ENCODE results near the gene SRA1. TPM values are rescaled to one million over a fixed set of nuclear protein-coding genes. Genes with fewer than 3 reads are reported as not detected.
A peak's percentile ranks its signal among the peaks of the same experiment; 100 is the strongest.

Gene SRA1
- total RNA-seq, 1 donor = 29.6 TPM

- H3K4me3 ChIP-seq (ENCODE audit: low read depth, low read length) = no peak overlapping the region
- no peak for DNase-seq (ENCODE audit: low read depth)
- TF ChIP-seq CTCF (IDR thresholded peaks at IDR 0.05; ENCODE audit: insufficient read depth, low read length) = no peak
Observed at GRCh38 chr5:140561753-140562523, 4.7 kb upstream of the SRA1 start.

- no peak overlapping the region for H3K4me3 ChIP-seq (ENCODE audit: low read depth, low read length)
- no peak for TF ChIP-seq CTCF (IDR thresholded peaks at IDR 0.05; ENCODE audit: insufficient read depth, low read length)
- DNase-seq (ENCODE audit: low read depth) = no peak
Observed at GRCh38 chr5:140560227-140560626, 3.0 kb upstream of the SRA1 start.

GRCh38 chr5:140558542-140558941 lies 1.3 kb upstream of the SRA1 start:
- no peak for DNase-seq (ENCODE audit: low read depth)
- TF ChIP-seq CTCF (IDR thresholded peaks at IDR 0.05; ENCODE audit: insufficient read depth, low read length) = no peak
- no peak overlapping the region for H3K4me3 ChIP-seq (ENCODE audit: low read depth, low read length)

GRCh38 chr5:140557965-140558364 lies 692 bp upstream of the SRA1 start:
- no peak for DNase-seq (ENCODE audit: low read depth)
- no peak for TF ChIP-seq CTCF (IDR thresholded peaks at IDR 0.05; ENCODE audit: insufficient read depth, low read length)
- no peak overlapping the region for H3K4me3 ChIP-seq (ENCODE audit: low read depth, low read length)

GRCh38 chr5:140556438-140556837 lies 835 bp downstream of the SRA1 start:
- TF ChIP-seq CTCF (IDR thresholded peaks at IDR 0.05; ENCODE audit: insufficient read depth, low read length) = no peak
- peak overlapping the region; percentile 84 for H3K4me3 ChIP-seq (ENCODE audit: low read depth, low read length)
- peak; percentile 53 for DNase-seq (ENCODE audit: low read depth)

GRCh38 chr5:140555747-140556312 lies 1.4 kb downstream of the SRA1 start:
- no peak for DNase-seq (ENCODE audit: low read depth)
- no peak for TF ChIP-seq CTCF (IDR thresholded peaks at IDR 0.05; ENCODE audit: insufficient read depth, low read length)

More at GRCh38 chr5:140555747-140556312, 1.4 kb downstream of the SRA1 start:
- H3K4me3 ChIP-seq (ENCODE audit: low read depth, low read length) = peak overlapping the region; percentile 84
